ENCODE results near the gene SPDYE2.
"Not testable (repeated sequence)": the region's sequence is repeated elsewhere in the genome, so short reads cannot be mapped to it uniquely, and the experiment has no call there.

Gene SPDYE2

DNA sequence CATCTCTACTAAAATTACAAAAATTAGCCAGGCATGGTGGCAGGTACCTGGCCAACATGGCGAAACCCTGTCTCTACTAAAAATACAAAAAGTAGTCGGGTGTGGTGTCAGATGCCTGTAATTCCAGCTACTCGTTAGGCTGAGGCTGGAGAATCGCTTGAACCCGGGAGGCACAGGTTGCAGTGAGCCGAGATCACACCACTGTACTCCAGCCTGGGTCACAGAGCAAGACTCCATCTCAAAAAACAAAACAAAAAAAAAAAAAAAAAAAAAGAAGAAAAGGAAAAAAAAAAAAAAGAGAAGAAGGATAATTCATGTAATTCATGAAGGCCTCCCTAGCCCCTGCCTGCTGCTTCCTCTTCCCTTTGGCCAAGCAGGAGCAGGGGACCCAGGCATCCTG lies 10.4 kb upstream of the SPDYE2 start:
- DNase-seq, result not testable (repeated sequence)

GRCh38 chr7:102542083-102542482 lies 8.9 kb upstream of the SPDYE2 start:
- not testable (repeated sequence) for DNase-seq

GRCh38 chr7:102542771-102543170 lies 8.3 kb upstream of the SPDYE2 start:
- not testable (repeated sequence) for DNase-seq

DNA sequence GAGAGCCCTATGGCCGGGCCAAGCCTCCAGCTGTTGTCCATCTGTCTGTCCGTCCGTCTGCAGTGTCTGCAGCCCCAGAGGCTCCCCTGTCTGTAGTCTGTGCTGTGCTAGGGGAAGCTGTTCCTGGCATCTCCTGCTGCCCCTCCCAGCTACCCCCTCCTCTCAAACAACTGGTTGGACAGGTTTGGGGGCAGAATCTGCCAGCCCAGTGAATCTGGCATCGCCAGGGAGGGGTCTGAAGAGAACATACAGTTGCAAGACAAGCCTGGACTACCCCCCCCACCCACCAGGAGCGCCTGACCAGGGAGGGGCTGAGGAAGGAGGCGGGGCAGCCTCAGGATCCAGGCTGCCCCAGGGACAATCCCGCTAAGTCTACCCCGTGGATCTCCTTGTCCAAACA lies 7.4 kb upstream of the SPDYE2 start, which contains the start of gene UPK3BL2:
TSS of gene UPK3BL2 (minus strand) at position 101 of the 400 bp plus-strand sequence. CDS start at position 41, 60 bp downstream.
- not testable (repeated sequence) for DNase-seq

DNA sequence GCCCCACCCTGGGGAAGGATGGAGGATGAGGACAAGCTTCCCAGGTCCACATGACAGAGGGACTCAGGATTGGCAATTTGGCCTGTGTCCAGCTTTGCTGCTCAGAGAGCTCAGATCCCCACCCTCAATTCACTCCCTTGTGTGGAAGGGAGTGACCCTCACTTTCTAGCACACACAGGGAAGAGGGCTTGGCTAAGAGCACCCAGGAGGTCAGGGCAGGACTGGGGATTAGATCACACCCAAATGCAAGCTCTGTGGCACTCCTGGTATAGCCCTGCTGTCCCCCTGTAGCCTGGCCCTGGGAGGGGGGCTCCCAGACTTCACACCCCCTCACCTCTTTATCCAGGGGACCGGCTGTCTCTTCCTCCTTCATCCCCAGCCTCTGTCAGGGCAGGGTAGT lies 6.7 kb upstream of the SPDYE2 start:
- not testable (repeated sequence) for DNase-seq

GRCh38 chr7:102545288-102545687 lies 5.7 kb upstream of the SPDYE2 start:
- not testable (repeated sequence) for DNase-seq

GRCh38 chr7:102546353-102546752 lies 4.7 kb upstream of the SPDYE2 start:
- not testable (repeated sequence) for DNase-seq

- DNase-seq, result not testable (repeated sequence)
These were observed 17.6 kb downstream of the SPDYE2 start for GRCh38 chr7:102568620-102569019.

GRCh38 chr7:102572261-102573239 lies 21.5 kb downstream of the SPDYE2 start, which contains the start of gene POLR2J3:
Gene POLR2J3, minus strand, starts transcription at chr7:102572583. Its CDS starts 62 bp downstream, at chr7:102572521.
- not testable (repeated sequence) for DNase-seq

GRCh38 chr7:102574607-102575006 lies 23.6 kb downstream of the SPDYE2 start:
- not testable (repeated sequence) for DNase-seq

- not testable (repeated sequence) for DNase-seq
These were observed 25.3 kb downstream of the SPDYE2 start for GRCh38 chr7:102576363-102576762.

GRCh38 chr7:102577315-102578240 lies 26.6 kb downstream of the SPDYE2 start:
- DNase-seq, result not testable (repeated sequence)

GRCh38 chr7:102578486-102578885 lies 27.5 kb downstream of the SPDYE2 start:
- not testable (repeated sequence) for DNase-seq

- not testable (repeated sequence) for DNase-seq
These were observed 30.7 kb downstream of the SPDYE2 start for GRCh38 chr7:102581722-102582121.

GRCh38 chr7:102583495-102583894 lies 32.5 kb downstream of the SPDYE2 start:
- not testable (repeated sequence) for DNase-seq

GRCh38 chr7:102589857-102590256 lies 38.8 kb downstream of the SPDYE2 start:
- DNase-seq, result not testable (repeated sequence)

GRCh38 chr7:102592477-102593019 lies 41.5 kb downstream of the SPDYE2 start:
- DNase-seq, result not testable (repeated sequence)

DNA sequence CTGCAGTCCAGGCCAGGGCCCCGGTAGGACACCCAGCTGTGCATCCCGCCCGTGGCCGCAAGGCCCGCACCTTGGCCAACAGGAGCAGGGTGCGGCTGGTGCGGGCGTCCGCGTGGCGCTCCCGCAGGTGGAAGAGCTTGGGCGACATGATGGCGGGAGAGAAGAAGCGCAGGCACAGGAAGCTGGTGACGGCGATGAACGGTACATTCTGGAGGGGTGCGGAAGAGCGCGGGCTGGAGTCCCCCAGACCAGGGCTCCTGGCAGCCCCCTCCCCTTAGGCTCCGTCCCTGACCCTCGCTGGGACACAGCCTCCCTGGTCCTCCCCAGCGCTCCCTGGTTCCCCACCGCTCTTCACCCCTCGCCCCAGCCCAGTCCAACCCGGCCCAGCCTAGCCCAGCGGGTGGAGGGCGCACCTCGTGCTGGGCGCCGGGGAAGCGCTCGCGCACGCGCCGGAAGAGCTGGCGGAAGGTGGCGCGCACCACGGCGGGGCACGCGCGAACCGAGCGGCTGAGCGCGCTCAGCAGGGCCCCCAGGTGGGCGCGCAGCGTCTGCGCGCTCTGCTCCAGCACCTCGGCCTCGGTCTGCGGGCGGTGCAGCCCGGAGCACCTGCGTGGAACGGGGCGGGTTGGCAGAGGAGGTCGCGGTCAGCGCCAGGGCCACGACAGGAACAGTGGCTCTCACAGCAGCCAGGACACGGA lies 42.8 kb downstream of the SPDYE2 start:
- DNase-seq, result not testable (repeated sequence)

DNA sequence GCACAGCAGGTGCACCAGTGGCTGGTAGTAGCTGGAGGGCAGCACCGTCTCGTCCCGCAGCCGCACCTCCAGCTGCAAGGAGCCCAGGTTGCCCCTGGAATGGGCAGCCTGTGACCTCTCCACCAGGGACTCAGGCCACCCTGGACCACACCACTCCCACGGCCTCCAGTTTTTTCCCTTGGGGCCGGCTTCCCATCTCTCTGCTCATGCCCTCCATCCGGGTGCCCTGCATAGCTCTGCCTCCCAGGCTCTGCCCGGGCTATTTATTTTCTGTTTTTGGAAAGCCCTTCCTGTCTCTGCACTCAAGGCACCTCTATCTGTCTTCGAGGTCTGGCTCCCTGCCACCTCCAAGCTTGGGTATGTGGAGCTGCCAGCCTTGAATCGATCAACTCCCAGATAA lies 45.0 kb downstream of the SPDYE2 start:
- not testable (repeated sequence) for DNase-seq

GRCh38 chr7:102599699-102600098 lies 48.7 kb downstream of the SPDYE2 start:
- DNase-seq, result not testable (repeated sequence)

- not testable (repeated sequence) for DNase-seq
These were observed 51.3 kb downstream of the SPDYE2 start for GRCh38 chr7:102602317-102602716.

Data from NCI-H526 treated with DMSO at 0.1 percent for 48 hours (cell line).